ENCODE results near the gene CCDC7.
"Not testable (repeated sequence)": the region's sequence is repeated elsewhere in the genome, so short reads cannot be mapped to it uniquely, and the experiment has no call there.

Gene CCDC7

GRCh38 chr10:32887481-32887880, 441.5 kb downstream of the CCDC7 start:
- FAIRE-seq, result no peak
- TF ChIP-seq TAF1 (IDR thresholded peaks at IDR 0.05; ENCODE audit: low read depth, low read length) (no peak), POLR2A (IDR thresholded peaks at IDR 0.05; ENCODE audit: low read depth, low read length) (no peak), SPI1 (IDR thresholded peaks at IDR 0.05; ENCODE audit: low read depth, low read length) (no peak), PAX5 (IDR thresholded peaks at IDR 0.05; ENCODE audit: insufficient read depth, low read length, severe bottlenecking) (no peak), POLR2AphosphoS5 (IDR thresholded peaks at IDR 0.05; ENCODE audit: low read depth, low read length) (no peak), POU2F2 (IDR thresholded peaks at IDR 0.05; ENCODE audit: low read depth, low read length) (no peak)
- DNase-seq (ENCODE audit: insufficient read length, low spot score), result no peak

GRCh38 chr10:32888161-32888927, 442.4 kb downstream of the CCDC7 start:
- TF ChIP-seq SPI1 (IDR thresholded peaks at IDR 0.05; ENCODE audit: low read depth, low read length) (no peak), POU2F2 (IDR thresholded peaks at IDR 0.05; ENCODE audit: low read depth, low read length) (no peak)
- FAIRE-seq (no peak), DNase-seq (ENCODE audit: insufficient read length, low spot score) (no peak)

- DNase-seq (ENCODE audit: insufficient read length, low spot score), result no peak
- FAIRE-seq, result no peak
- no peak for TF ChIP-seq PAX5 (IDR thresholded peaks at IDR 0.05; ENCODE audit: insufficient read depth, low read length, severe bottlenecking)
- TF ChIP-seq POU2F2 (IDR thresholded peaks at IDR 0.05; ENCODE audit: low read depth, low read length), result no peak
- no peak for TF ChIP-seq POLR2AphosphoS5 (IDR thresholded peaks at IDR 0.05; ENCODE audit: low read depth, low read length)
- TF ChIP-seq TAF1 (IDR thresholded peaks at IDR 0.05; ENCODE audit: low read depth, low read length), result no peak
- TF ChIP-seq POLR2A (IDR thresholded peaks at IDR 0.05; ENCODE audit: low read depth, low read length), result no peak
- no peak for TF ChIP-seq SPI1 (IDR thresholded peaks at IDR 0.05; ENCODE audit: low read depth, low read length)
Measured at GRCh38 chr10:32889631-32890212, 443.8 kb downstream of the CCDC7 start.

GRCh38 chr10:32890444-32890843, 444.5 kb downstream of the CCDC7 start:
- FAIRE-seq (no peak), DNase-seq (ENCODE audit: insufficient read length, low spot score) (no peak)
- no peak for TF ChIP-seq POLR2AphosphoS5 (IDR thresholded peaks at IDR 0.05; ENCODE audit: low read depth, low read length)
- TF ChIP-seq POLR2A (IDR thresholded peaks at IDR 0.05; ENCODE audit: low read depth, low read length), result no peak
- no peak for TF ChIP-seq TAF1 (IDR thresholded peaks at IDR 0.05; ENCODE audit: low read depth, low read length)
- no peak for TF ChIP-seq SPI1 (IDR thresholded peaks at IDR 0.05; ENCODE audit: low read depth, low read length)
- TF ChIP-seq POU2F2 (IDR thresholded peaks at IDR 0.05; ENCODE audit: low read depth, low read length), result no peak
- TF ChIP-seq PAX5 (IDR thresholded peaks at IDR 0.05; ENCODE audit: insufficient read depth, low read length, severe bottlenecking), result no peak

GRCh38 chr10:32891261-32891660, 445.3 kb downstream of the CCDC7 start:
- no peak for DNase-seq (ENCODE audit: insufficient read length, low spot score)
- peak; percentile 5 for FAIRE-seq
- no peak for TF ChIP-seq POLR2AphosphoS5 (IDR thresholded peaks at IDR 0.05; ENCODE audit: low read depth, low read length)
- no peak for TF ChIP-seq POU2F2 (IDR thresholded peaks at IDR 0.05; ENCODE audit: low read depth, low read length)

GRCh38 chr10:32893434-32893833, 447.5 kb downstream of the CCDC7 start:
- FAIRE-seq (no peak), DNase-seq (ENCODE audit: insufficient read length, low spot score) (no peak)
- TF ChIP-seq SPI1 (IDR thresholded peaks at IDR 0.05; ENCODE audit: low read depth, low read length), result no peak

- TF ChIP-seq SPI1 (IDR thresholded peaks at IDR 0.05; ENCODE audit: low read depth, low read length) (no peak), POLR2A (IDR thresholded peaks at IDR 0.05; ENCODE audit: low read depth, low read length) (no peak), POU2F2 (IDR thresholded peaks at IDR 0.05; ENCODE audit: low read depth, low read length) (no peak)
- FAIRE-seq (no peak), DNase-seq (ENCODE audit: insufficient read length, low spot score) (no peak)
Measured at GRCh38 chr10:32893916-32894664, 448.1 kb downstream of the CCDC7 start.

- not testable (repeated sequence) for DNase-seq (ENCODE audit: insufficient read length, low spot score); FAIRE-seq
Measured at GRCh38 chr10:32895200-32895968, 449.4 kb downstream of the CCDC7 start.

GRCh38 chr10:32901815-32902214, 455.9 kb downstream of the CCDC7 start:
- no peak for FAIRE-seq
- no peak for TF ChIP-seq POU2F2 (IDR thresholded peaks at IDR 0.05; ENCODE audit: low read depth, low read length)
- TF ChIP-seq SPI1 (IDR thresholded peaks at IDR 0.05; ENCODE audit: low read depth, low read length), result no peak
- no peak for TF ChIP-seq PAX5 (IDR thresholded peaks at IDR 0.05; ENCODE audit: insufficient read depth, low read length, severe bottlenecking)
- no peak for TF ChIP-seq POLR2AphosphoS5 (IDR thresholded peaks at IDR 0.05; ENCODE audit: low read depth, low read length)
- no peak for TF ChIP-seq TAF1 (IDR thresholded peaks at IDR 0.05; ENCODE audit: low read depth, low read length)
- TF ChIP-seq POLR2A (IDR thresholded peaks at IDR 0.05; ENCODE audit: low read depth, low read length), result no peak
- DNase-seq (ENCODE audit: insufficient read length, low spot score), result no peak

- FAIRE-seq (no peak), DNase-seq (ENCODE audit: insufficient read length, low spot score) (no peak)
- TF ChIP-seq POLR2AphosphoS5 (IDR thresholded peaks at IDR 0.05; ENCODE audit: low read depth, low read length) (no peak), TAF1 (IDR thresholded peaks at IDR 0.05; ENCODE audit: low read depth, low read length) (no peak), SPI1 (IDR thresholded peaks at IDR 0.05; ENCODE audit: low read depth, low read length) (no peak), POLR2A (IDR thresholded peaks at IDR 0.05; ENCODE audit: low read depth, low read length) (no peak), POU2F2 (IDR thresholded peaks at IDR 0.05; ENCODE audit: low read depth, low read length) (no peak), PAX5 (IDR thresholded peaks at IDR 0.05; ENCODE audit: insufficient read depth, low read length, severe bottlenecking) (no peak)
Measured at GRCh38 chr10:32905466-32905865, 459.5 kb downstream of the CCDC7 start.

Data from GM12891 (cell line).